HL-60 (cell line): ENCODE data around the gene IP6K2.

Source experiments
- GABPA ChIP-seq: IDR thresholded peaks from 2 replicates; pipeline ENCODE4 v1.6.1; 2012; ENCODE audit warnings: low read depth
- POLR2AphosphoS5 ChIP-seq: IDR thresholded peaks from 2 replicates; pipeline ENCODE4 v1.6.1; 2012; ENCODE audit warnings: low read depth
- TF ChIP-seq, protein P1 (sequence below): IDR thresholded peaks from one replicate; pipeline ENCODE4 v1.5.1; 2011; ENCODE audit warnings: low read length, control low read depth, inconsistent platforms; ENCODE audit not compliant: insufficient read depth
- TF ChIP-seq, protein P2 (sequence below): IDR thresholded peaks from 2 replicates; pipeline ENCODE4 v1.6.1; 2012; ENCODE audit warnings: low read depth; ENCODE audit not compliant: insufficient replicate concordance

DNA sequence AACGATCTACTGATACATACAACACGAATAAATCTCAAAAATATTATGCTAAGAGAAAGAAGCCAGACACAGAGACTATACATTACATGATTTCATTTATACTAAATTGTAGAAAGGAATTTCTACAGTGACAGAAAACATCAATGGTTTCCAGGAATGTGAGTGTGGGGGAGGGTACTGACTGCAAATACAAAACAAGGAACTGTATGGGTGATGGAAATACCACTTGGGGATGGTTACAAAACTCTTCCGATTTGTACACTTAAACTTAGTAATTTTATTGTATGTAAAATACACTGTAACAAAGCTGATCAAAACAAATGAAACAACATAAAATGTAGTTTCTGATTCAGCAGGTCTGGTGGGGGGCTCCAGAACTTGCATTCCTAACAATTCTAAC, 45.8 kb upstream of the IP6K2 start:
- TF ChIP-seq, protein P1, sequence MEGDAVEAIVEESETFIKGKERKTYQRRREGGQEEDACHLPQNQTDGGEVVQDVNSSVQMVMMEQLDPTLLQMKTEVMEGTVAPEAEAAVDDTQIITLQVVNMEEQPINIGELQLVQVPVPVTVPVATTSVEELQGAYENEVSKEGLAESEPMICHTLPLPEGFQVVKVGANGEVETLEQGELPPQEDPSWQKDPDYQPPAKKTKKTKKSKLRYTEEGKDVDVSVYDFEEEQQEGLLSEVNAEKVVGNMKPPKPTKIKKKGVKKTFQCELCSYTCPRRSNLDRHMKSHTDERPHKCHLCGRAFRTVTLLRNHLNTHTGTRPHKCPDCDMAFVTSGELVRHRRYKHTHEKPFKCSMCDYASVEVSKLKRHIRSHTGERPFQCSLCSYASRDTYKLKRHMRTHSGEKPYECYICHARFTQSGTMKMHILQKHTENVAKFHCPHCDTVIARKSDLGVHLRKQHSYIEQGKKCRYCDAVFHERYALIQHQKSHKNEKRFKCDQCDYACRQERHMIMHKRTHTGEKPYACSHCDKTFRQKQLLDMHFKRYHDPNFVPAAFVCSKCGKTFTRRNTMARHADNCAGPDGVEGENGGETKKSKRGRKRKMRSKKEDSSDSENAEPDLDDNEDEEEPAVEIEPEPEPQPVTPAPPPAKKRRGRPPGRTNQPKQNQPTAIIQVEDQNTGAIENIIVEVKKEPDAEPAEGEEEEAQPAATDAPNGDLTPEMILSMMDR, result no peak
- no peak for TF ChIP-seq GABPA
- TF ChIP-seq POLR2AphosphoS5, result no peak
- TF ChIP-seq, protein P2, sequence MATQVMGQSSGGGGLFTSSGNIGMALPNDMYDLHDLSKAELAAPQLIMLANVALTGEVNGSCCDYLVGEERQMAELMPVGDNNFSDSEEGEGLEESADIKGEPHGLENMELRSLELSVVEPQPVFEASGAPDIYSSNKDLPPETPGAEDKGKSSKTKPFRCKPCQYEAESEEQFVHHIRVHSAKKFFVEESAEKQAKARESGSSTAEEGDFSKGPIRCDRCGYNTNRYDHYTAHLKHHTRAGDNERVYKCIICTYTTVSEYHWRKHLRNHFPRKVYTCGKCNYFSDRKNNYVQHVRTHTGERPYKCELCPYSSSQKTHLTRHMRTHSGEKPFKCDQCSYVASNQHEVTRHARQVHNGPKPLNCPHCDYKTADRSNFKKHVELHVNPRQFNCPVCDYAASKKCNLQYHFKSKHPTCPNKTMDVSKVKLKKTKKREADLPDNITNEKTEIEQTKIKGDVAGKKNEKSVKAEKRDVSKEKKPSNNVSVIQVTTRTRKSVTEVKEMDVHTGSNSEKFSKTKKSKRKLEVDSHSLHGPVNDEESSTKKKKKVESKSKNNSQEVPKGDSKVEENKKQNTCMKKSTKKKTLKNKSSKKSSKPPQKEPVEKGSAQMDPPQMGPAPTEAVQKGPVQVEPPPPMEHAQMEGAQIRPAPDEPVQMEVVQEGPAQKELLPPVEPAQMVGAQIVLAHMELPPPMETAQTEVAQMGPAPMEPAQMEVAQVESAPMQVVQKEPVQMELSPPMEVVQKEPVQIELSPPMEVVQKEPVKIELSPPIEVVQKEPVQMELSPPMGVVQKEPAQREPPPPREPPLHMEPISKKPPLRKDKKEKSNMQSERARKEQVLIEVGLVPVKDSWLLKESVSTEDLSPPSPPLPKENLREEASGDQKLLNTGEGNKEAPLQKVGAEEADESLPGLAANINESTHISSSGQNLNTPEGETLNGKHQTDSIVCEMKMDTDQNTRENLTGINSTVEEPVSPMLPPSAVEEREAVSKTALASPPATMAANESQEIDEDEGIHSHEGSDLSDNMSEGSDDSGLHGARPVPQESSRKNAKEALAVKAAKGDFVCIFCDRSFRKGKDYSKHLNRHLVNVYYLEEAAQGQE, result no peak
